Endothelial cell (in vitro differentiated cells): ENCODE results near the gene SLC7A5. TPM values are rescaled to one million over a fixed set of nuclear protein-coding genes. Genes with fewer than 3 reads are reported as not detected.

ENCODE experiments used
- DNase-seq: peaks from one replicate; pipeline ENCODE4 v3.0.0; 2021; ENCODE audit warnings: low spot score
- H3K27ac Mint-ChIP-seq: one replicate; pipeline ENCODE4 v1.8.0; 2021; ENCODE audit warnings: mixed read lengths, inconsistent platforms; ENCODE audit not compliant: unreplicated experiment
- H3K27me3 Mint-ChIP-seq: one replicate; pipeline ENCODE4 v1.8.0; 2021; ENCODE audit warnings: mild to moderate bottlenecking, moderate library complexity, mixed read lengths, inconsistent platforms; ENCODE audit not compliant: unreplicated experiment
- H3K36me3 Mint-ChIP-seq: one replicate; pipeline ENCODE4 v1.8.0; 2021; ENCODE audit warnings: mild to moderate bottlenecking, low read depth, mixed read lengths, inconsistent platforms; ENCODE audit not compliant: unreplicated experiment
- H3K4me1 Mint-ChIP-seq: one replicate; pipeline ENCODE4 v1.8.0; 2021; ENCODE audit warnings: mild to moderate bottlenecking, mixed read lengths, inconsistent platforms; ENCODE audit not compliant: unreplicated experiment
- H3K4me3 Mint-ChIP-seq: one replicate; pipeline ENCODE4 v1.8.0; 2021; ENCODE audit warnings: mild to moderate bottlenecking, mixed read lengths, inconsistent platforms; ENCODE audit not compliant: unreplicated experiment
- H3K9me3 Mint-ChIP-seq: one replicate; pipeline ENCODE4 v1.8.0; 2021; ENCODE audit warnings: mixed read lengths, inconsistent platforms; ENCODE audit not compliant: unreplicated experiment
- total RNA-seq: library from RNA; stranded (reverse); fragmentation: NEBNext Ultra II Directional; extraction: Animal tissue kit (Norgen Biotek cat#: 25700); gene quantifications from one replicate; pipeline ENCODE4 v1.2.1, GENCODE V29; 2021; ENCODE audit not compliant: unreplicated experiment
- TF ChIP-seq, protein P1 (sequence below): fragments of 200-600 bp; sonication (generic); IDR thresholded peaks from one replicate; pipeline ENCODE4 v1.5.0; 2021; ENCODE audit warnings: antibody characterized with exemption; ENCODE audit not compliant: unreplicated experiment

The SLC7A5 gene
- total RNA-seq, 1 donor from 2014 or later: 18.8 TPM

DNA sequence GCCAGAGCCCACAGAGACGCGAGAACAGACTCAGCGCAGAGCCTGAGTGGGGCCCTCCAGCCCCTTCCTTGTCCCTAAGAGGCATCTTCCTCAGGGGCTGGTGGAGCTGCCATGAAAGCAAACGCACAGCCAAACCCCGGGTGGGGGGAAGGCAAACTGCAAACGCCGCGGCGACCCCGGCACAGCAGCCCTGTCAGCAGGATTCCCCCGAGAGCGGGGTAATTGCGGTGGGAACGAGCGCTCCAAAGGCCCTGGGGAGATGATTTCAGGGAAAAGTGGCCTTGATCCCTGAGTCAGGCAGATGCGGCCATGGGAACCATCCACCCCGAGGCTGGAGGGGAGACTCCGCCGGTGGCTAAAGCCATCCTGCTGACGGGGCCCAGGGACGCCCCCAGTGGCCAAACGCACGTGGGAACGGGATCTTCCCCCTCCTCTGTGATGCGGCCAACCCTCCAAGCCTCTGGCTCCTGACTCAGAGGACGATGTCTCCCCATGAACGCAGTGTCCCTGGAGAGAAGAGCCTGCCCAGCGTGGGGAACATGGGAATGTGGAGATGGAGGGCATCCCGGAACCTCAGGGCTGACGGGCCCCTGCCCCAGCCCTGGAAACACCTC lies 25.1 kb downstream of the SLC7A5 start:
- no peak for DNase-seq
- Mint-ChIP-seq H3K36me3 (peaks cover 3% of the 10 kb centered on the region), H3K27ac (no peak overlapping the region), H3K9me3 (no peaks in the 10 kb centered on the region), H3K4me1 (peaks cover 6% of the 10 kb centered on the region), H3K27me3 (peaks cover 2% of the 10 kb centered on the region), H3K4me3 (no peak overlapping the region)
- TF ChIP-seq, protein P1, sequence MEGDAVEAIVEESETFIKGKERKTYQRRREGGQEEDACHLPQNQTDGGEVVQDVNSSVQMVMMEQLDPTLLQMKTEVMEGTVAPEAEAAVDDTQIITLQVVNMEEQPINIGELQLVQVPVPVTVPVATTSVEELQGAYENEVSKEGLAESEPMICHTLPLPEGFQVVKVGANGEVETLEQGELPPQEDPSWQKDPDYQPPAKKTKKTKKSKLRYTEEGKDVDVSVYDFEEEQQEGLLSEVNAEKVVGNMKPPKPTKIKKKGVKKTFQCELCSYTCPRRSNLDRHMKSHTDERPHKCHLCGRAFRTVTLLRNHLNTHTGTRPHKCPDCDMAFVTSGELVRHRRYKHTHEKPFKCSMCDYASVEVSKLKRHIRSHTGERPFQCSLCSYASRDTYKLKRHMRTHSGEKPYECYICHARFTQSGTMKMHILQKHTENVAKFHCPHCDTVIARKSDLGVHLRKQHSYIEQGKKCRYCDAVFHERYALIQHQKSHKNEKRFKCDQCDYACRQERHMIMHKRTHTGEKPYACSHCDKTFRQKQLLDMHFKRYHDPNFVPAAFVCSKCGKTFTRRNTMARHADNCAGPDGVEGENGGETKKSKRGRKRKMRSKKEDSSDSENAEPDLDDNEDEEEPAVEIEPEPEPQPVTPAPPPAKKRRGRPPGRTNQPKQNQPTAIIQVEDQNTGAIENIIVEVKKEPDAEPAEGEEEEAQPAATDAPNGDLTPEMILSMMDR: no peak

DNA sequence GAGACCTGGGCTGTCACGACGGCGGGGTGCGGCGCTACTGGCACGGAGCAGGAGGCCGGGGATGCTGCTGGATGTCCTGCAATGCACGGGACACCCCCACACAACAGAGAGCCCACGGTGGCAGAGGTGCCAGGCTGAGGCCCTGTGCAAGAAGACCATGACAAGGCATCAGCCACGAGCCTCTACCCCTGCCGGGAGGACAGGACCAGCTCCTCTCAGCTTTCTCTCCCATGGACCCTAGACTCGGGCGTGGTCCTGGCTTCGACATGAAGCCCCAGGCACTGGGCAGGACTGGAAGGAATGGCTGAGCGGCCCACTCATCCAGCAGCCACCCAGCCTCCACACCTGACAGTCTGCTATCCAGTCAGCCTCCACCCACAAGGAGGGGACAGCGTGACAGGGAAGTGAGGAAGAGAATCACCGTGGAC lies 25.6 kb downstream of the SLC7A5 start:
- no peak for DNase-seq
- TF ChIP-seq, protein P1: no peak
- H3K27ac Mint-ChIP-seq: no peak overlapping the region
- peaks cover 6% of the 10 kb centered on the region for H3K4me1 Mint-ChIP-seq
- H3K4me3 Mint-ChIP-seq: no peak overlapping the region
- H3K9me3 Mint-ChIP-seq: no peaks in the 10 kb centered on the region
- H3K27me3 Mint-ChIP-seq: peaks cover 2% of the 10 kb centered on the region
- no peaks in the 10 kb centered on the region for H3K36me3 Mint-ChIP-seq

DNA sequence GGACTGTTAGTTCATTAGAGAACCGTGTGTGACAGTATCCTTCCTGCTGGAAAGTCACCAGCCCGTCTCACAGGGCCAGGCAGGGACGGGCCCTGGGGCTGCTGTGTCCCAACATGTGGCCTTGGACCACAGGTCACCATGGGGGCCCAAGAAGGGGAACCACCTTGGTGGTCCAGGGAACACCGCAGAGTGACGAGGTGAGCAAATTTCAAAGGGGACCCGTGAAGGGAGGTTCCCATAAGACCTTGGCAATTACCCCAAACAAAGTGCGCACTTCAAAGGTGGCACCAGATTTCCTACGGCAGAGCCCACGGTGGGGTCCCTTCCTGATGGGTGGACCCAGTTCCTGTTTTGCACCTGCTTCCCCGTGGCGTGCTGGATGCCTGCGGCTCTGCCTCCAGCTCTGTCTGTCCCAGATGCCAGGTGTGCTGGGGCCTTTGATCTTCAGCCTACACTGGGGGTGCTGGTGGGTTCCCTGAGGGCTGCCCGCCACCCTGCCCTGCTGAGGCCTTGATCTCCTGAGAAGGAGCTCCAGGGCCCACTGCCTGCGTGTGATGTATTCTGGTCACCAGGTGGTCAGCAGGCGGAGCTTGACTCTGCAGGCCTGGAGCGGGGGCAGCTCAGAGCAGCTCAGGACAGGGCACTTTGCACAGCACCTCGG lies 27.0 kb downstream of the SLC7A5 start:
- DNase-seq: no peak
- TF ChIP-seq, protein P1: no peak
- Mint-ChIP-seq H3K4me1 (peaks cover 6% of the 10 kb centered on the region), H3K36me3 (no peaks in the 10 kb centered on the region), H3K9me3 (no peaks in the 10 kb centered on the region), H3K27ac (no peak overlapping the region), H3K4me3 (no peak overlapping the region), H3K27me3 (peaks cover 5% of the 10 kb centered on the region)

DNA sequence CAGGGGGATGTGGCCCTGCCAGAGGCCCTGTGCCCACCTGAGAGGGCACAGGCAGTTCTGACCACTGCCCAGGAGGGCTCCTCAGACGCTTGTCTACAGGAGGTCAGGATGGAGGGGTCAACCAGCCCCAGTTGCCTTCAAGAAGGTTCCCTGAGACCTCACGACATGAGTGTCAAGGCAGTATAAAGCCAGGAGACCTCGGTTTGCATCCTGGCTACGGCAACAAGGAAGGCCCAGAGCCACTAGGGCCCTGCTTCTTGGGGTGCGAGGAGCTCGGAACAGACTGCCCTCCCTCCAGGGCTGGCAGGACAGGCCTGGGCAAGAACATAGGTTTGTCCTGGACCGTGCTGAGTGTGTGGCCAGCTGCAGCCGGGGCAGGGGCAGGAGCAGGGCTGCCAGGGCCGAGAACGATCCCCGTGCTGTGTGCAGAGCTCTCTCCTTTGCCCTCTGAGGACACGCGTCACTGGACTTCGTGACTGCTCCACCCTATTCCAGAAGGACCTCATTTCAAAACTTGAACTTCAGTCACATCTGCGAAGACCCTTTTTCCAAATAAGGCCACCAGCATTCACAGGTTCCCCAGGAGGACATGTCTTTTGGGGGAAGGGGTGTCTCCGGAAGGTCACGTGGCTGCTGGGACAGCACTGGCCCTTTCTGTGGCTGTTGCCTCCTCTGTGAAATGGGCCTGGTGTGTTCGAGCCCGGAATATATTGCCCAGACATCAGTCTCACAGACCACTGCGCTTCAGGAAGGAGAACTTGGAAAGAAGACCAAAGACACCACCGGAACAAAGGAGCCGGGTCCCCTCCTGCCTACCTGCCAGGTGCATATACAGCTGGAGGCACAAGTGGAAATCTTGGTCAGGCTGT lies 27.7 kb downstream of the SLC7A5 start:
- DNase-seq: no peak
- H3K27ac Mint-ChIP-seq: no peak overlapping the region
- H3K4me3 Mint-ChIP-seq: no peak overlapping the region
- H3K27me3 Mint-ChIP-seq: peaks cover 5% of the 10 kb centered on the region
- no peaks in the 10 kb centered on the region for H3K36me3 Mint-ChIP-seq
- H3K4me1 Mint-ChIP-seq: peaks cover 6% of the 10 kb centered on the region
- TF ChIP-seq, protein P1: no peak
- no peaks in the 10 kb centered on the region for H3K9me3 Mint-ChIP-seq
